HL-60/S4 treated with retinoic acid at 250 ng/mL for 4 days and 3 days (cell line): ENCODE results near the gene FBXL13.
"Not testable (repeated sequence)": the region's sequence is repeated elsewhere in the genome, so short reads cannot be mapped to it uniquely, and the experiment has no call there.

Source experiments
- in situ Hi-C: fragments of 300-500 bp; cut with MboI; formaldehyde crosslinking; loops from 2 replicates; pipeline ENCODE4 v1.7.0; 2022; ENCODE audit warnings: low sequenced_read_pairs

Gene FBXL13

DNA sequence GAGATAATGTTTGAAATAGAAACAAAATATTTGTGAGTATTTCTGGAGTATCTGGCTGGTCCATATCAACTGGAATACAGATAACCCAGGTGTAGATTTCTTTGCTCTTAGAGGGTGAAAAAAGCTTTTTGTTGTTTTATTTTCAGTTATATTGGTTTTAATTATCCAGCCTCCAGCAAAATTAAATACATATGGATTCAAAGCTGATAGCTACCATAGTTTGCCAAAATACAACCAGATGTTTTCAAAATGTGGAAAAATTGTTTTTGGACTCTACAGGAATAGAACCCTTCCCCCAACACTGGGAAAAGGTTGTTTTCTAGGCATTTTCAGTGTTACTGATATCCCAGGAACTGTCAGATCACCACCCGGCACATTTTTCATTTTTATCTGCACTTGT, 131.7 kb downstream of the FBXL13 start:
- in situ Hi-C loops: no loop called here

DNA sequence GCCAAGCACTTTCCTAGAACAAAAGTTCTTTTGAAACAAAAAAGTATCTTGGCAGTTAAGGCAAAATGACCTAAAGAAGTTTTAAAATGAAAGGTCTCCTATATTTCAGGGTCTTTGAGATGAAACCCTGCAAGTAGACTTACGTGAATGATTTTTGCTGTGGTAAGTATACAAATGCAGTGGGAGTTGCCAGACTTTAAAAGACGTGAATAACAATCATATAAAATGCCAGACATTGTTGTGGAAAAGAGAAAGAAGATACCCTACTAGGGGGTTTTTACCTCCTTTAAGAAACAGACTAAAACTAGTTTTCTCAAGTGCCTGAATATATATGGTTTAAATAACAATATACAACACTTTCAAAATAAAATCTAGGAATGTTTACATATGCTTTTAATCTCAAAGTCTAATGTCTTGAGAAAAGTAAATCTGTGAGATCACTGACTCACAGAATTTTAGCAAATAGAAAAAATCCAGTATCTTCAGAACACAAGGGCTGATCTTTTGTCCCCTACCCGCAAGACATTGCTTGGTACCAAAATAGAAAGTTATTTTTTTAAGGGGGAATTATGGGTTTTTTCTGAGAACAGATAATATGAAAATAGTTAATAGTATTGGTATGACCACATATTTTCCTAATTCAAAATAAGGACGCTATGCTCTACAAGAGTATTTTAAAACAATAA, 132.3 kb downstream of the FBXL13 start:
- in situ Hi-C loops: no loop called here

DNA sequence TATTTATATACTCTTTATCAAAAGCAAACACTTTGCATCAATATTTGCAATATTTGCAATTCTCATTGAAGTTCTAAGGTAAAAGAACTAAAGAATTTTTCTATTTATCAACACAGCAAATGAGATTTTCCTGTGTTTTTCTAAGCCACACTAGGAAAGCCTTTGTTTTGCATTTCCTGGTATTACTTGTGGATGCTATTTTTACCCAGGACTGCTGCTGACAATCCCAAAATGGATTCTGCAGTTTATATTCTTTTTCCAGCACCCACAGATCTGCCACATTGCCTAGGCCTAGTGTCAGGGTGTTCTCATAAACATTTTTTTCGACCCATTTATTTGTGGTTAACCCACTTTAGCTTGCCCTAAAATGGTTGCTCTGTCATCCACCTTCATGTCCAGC, 135.9 kb downstream of the FBXL13 start:
- in situ Hi-C loops: no loop called here

DNA sequence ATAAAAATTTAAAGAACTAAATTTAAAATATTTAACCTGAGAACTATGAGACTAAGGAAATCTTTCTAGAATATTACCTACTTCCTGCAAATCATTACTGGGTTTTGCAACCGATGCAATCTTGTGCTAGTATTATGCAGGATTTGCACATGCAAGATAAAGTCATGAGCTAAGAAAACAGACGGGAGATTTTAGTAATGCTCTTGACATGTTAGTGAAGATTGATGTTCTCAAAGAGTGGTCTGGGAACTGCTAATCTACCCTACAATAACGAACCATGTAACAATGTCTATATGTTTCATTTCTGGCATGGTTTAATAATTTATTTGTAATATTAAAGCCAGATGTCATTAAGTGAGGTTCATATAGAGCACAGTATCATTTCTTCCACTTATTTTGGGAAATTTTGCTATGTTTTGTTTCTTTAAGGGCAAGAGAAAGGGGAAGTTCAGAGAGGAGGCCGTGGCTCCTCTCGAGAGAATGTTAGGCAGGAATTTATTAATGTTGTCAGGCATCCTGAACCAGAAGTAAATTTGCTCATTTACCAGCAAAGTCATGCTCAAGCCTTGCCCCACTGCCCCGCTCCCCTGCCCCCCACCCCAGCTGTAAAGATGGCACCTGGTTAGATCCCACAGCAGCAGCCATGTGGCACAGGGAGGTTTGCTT, 139.0 kb downstream of the FBXL13 start:
- in situ Hi-C loops: no loop called here

DNA sequence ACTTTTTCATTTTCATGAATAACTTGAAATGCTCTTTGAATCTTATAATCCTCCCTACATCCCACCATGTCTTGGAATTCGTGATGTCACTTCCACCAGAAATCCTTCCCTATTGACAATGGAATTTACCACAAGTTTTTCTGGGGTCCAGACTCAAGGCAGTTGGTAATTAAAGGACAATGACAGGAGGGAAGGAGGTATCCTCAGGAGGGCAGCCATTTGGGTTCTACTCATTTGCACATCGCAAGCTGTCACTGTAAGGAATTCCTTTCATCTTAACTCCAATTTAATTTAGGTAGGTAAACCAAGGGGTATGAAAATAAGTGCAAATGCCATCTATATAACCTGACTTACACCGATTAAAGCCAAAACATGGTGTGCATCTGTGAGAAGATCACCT, 139.9 kb downstream of the FBXL13 start:
- in situ Hi-C loops: no loop called here

DNA sequence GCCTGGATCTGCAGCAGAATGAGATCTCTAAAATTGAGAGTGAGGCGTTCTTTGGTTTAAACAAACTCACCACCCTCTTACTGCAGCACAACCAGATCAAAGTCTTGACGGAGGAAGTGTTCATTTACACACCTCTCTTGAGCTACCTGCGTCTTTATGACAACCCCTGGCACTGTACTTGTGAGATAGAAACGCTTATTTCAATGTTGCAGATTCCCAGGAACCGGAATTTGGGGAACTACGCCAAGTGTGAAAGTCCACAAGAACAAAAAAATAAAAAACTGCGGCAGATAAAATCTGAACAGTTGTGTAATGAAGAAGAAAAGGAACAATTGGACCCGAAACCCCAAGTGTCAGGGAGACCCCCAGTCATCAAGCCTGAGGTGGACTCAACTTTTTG, 140.4 kb downstream of the FBXL13 start:
- in situ Hi-C loops: no loop called here

DNA sequence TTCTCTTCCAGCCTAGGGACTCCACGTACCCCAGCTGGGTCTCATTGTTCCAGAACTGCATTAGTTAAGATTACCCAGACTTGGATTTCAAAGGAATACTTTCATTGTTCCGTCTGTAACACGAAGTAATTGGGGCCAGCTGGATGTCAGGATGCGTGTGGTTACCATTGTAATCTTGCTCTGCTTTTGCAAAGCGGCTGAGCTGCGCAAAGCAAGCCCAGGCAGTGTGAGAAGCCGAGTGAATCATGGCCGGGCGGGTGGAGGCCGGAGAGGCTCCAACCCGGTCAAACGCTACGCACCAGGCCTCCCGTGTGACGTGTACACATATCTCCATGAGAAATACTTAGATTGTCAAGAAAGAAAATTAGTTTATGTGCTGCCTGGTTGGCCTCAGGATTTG, 140.8 kb downstream of the FBXL13 start:
- in situ Hi-C loops: no loop called here

DNA sequence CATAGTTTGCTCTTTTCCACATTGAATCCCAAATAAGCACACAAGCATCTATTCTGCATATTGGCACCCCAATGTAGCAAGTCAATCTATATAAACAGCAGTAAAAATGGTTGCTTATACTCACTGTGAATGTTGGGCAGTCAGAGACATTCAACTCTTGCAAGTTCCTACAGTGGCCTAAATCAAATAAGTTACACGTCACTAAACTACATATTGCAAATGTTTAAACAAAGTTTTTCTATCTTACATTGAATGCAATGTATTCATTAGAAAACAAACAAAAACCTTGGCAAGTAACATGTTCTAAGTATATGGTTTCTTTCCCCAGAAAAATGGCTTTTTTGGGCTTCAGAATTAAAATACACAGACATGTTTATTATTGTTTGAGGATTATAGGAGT, 142.8 kb downstream of the FBXL13 start:
- in situ Hi-C loops: no loop called here

DNA sequence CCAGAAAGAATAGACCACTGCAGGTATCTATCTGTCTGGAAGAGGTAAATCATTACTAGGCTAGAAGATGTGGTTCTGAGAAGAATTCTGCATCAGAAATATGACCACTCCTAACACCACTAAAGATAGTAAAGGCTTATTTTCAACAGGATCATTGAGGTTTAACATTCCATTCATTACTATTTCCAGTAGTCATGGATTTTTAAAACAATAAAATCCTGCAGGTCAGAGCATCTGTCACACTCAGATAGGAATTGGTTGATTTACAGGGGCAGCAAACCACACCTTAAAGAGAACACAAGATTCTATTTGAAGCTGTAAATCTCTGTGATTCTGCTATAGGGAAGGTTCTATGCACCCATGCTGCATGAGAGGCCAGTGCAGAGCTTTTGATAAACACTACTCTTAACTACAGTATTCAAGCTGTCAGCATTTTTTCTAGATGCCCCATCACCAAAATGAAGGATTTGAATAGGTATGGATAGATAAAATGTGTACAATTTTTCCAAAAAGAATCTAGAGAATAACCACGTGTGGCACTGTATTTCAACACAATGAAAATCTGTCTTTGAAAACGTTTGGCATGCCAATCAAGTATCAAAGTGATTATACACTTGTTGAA, 147.2 kb downstream of the FBXL13 start:
- in situ Hi-C loops: no loop called here

DNA sequence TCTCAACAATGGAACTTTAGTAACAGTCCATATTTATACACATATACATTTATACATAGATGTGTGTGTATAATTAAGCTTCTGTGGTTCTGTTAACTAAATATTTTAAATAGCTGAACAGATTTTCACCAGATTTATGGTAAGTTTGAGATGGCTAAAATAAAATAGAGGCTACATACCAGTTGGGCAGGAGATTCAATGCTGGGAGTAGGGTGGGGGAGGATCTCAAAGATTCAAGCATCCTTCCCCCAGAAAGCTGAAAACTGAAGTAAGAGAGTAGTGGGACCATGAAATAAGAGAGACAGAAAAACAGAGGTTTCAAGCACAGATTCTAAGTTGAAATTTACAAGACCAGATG, 147.8 kb downstream of the FBXL13 start:
- in situ Hi-C loops: no loop called here

DNA sequence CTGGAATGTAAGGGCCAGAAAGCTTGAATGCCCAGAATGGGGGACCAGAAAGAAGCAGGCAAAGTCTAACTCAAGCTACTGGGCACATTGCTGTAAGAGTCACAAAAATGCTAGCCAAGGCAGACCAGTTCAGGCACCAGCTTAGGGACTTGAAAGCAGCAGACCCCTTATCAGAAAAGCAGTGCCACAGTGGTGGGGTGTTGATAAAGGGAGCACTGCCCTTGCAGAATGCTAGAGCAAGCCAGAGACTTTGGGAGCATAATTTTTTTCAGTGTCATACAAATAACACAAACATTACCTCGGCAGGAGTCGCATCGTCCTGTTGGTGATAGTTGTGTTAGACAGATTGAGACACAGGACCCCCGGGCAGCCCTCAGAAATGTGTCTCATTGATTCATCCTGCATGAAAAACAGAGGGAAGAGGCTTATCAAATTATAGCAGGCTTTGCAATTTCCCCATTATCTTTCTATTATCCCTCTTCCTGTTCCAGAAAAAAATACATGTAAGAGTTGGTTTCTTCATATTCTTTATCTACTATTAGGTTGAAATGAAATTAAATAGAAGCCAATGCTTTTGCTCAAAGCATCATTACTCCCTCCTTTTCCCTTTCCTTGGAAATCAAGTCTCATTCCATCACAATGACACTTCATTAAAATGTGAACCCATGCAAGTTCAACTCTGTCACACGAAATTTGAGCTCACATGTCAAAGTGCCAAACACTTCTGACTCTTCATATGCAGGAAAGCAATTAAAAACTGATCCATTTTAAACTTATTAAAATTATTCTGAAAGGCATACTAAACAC, 148.4 kb downstream of the FBXL13 start:
- in situ Hi-C loops: no loop called here

DNA sequence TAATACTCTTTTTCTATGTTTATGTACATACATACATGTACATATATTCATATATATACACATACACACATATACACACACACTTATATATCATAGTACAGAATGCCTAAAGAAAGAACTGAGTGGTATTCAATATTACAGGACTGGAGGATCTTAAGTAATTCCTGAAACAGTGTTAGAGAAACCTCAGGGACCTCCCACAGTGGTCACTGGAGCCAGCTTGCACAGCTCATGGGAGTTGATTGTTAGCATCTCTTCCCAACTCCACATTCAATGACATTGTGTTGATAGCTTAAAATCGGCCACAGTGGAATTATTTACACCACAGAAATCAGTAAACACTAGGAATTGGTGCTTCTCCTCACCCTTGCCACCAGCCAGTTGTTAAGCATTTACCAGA, 155.8 kb downstream of the FBXL13 start:
- in situ Hi-C loops: no loop called here

DNA sequence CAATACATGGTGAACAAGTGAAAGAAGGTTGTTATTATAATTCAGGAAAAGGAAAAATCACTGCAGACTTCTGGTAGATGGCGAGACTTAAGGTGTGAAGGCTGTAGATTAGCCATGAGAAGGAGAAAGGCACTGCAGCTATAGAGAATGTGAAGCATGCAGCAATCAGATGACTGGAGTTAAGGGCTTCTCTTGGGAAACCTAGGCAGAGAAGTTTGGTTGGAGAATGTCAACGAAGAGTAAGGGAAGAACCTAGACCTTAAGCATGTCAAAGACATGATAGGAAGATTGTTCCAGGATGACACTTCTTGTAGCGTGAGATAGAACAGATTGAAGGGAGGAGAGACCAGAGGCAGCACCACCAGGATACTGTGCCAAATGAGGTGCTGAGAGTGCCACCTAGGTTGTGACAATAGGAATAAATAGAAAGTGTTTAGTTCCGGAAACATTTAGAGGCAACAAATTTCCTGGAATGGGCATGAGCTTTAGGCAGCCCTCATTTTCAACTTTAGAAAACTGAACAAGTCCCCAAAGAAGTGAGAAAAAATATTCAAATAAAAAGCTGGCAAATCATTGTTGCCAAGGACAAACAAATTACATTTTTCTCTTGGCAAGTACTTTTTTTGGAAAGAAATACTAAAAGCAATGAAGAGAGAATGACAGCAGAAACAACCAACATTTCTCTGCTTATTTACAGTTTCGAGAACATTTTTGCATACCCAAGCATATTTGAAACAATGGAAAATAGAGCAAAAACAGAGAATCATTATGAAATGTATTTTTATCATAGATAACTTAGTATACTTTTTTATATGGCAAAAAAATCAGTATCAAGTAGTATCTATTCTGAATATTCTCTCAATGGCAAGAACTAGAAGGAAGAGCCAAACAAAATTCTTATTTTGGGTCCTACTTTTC, 156.9 kb downstream of the FBXL13 start:
- in situ Hi-C loops: no loop called here

DNA sequence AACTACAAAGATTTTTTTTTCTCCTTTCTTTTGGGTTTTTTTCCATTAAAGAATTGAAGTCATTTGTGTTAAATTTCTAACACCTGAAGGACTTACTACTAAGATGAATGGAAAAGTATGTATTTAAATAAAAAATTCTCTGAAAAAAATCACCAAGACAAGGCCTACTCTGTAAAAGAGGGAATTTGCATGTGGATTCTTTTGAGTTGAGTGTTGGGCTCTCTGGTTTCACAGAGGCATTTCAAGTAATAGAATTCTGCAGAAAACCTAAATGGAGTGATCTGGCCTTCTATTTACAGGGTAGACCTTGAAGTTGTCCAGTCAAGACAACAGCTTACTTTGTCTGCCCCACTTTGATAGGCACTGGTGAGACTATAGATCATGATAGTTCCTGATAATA, 157.7 kb downstream of the FBXL13 start:
- in situ Hi-C loops: no loop called here

DNA sequence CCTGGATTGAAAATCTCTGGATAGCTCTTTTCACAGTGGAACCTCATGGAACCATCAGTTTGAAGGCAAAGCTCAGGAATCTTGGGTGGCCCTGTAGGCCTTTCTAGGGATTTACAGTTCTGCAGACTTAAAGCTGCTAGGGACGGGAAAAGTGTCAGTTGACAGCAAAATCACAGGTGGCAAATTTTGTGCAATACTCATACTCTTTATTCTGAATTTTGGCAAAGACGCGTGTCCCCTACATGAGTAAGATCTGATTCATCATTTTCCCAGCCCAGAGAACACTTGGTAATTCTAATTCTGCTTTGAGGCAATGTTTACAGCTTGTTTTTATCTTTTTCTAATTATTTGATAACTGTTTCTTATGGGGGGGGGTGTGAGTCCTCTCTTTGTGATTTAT, 158.2 kb downstream of the FBXL13 start:
- in situ Hi-C loops: no loop called here

DNA sequence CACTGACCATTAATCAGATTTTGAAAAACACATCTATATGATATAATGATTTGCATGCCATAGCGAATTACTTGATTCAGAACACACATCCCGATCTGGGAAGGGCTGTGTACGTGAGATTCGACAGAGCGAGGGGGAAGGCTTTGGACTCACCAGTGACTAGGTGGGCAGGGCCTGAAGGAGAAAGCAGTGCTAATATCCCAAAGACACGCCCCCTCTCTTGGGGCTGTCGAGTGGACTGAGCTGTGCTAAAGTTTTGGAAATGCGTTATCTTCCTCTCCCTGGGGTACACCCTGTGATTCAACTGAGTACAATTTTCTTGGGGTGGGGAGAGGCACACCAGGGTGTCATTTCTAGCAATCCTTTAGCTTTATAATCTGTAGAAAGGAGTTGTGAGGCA, 160.0 kb downstream of the FBXL13 start:
- in situ Hi-C loops: no loop called here

DNA sequence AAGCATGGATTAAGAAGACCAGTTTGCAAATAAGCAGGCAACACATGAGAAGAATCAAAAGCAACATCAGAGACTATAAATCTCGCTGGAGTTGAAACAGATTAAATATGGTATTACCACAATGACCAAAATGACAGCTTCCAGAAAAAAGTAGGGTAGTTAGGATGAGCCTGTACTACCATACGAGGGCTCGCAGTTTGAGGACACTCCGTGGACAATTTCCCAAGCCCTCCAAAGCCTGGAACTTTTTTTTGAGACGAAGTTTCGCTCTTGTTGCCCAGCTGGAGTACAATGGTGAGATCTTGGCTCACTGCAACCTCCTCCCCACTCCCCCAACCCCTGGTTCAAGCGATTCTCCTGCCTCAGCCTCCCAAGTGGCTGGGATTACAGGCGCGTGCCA, 160.8 kb downstream of the FBXL13 start:
- in situ Hi-C loops: no loop called here

DNA sequence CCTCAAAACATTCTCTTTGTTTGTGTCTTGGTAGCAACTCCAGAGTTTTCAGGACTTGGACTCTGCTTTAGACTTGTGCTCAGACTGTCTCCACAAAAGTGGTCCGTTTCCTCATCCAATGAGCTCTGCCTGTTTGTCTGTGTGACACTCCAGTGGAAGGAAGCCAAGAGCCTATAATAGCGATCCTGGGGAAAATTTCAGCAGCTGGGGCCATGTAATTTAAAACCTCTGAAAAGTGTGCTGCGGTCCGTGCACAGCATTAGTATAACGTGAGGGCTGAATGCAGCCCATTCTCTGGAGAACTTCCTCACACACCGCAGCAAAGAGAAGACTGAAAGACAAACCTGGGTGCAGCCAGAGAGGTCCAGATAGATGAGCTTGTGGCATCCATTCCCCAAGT, 161.9 kb downstream of the FBXL13 start, which contains the start of gene LRRC17:
LRRC17 (plus strand) TSS at position 259 of the 400 bp plus-strand sequence. CDS start 20,914 bp downstream, outside the sequence.
- in situ Hi-C loops: no loop called here

DNA sequence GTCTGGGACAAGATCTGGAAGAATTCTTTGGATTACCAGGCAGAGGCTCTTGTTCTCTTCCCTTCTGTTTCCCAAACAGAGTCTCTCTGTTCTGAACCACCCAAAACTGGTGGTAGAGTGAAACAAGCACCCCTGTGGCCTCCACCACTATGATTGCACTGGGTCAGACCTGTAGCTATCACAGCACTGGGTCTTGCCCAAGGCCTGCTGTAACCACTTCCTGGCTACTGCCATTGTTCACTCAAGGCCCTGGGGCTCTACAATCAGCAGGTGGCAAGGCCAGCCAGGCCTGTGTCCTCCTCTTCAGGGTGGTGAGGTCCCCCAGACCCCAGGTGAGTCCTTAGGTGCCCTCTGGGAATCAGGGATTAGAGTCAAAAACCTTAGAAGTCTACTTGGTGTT, 165.9 kb downstream of the FBXL13 start:
- in situ Hi-C loops: no loop called here

DNA sequence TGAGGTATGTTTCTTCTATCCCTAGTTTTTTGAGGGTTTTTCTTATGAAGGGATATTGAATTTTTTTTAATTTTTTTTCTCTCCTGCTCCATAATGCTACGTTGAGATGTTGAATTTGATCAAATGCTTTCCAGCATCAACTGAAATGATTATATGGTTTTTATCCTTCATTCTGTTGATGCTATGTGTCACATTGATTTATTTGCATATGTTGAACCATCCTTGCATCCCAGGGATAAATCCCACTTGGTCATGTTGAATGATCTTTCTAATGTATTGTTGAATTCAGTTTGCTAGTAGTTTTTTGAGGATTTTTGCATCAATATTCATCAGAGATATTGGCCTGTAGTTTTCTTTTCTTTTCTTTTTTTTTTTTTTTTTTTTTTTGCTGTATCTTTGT, 171.0 kb downstream of the FBXL13 start:
- in situ Hi-C loops: not testable (repeated sequence)

DNA sequence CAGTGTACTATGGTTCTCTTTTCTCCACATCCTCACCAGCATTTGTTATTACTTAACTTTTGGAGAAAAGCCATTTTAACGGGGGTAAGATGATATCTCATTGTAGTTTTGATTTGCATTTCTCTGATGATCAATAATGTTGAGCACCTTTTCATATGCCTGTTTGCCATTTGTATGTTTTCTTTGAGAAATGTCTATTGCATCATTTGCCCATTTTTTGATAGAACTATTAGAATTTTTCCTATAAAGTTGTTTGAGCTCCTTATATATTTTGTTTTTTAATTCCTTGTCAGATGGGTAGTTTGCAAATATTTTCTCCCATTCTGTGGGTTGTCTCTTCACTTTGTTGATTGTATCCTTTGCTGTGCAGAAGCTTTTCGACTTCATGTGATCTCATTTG, 172.5 kb downstream of the FBXL13 start:
- in situ Hi-C loops: not testable (repeated sequence)
